Prostate gland (tissue), 2 donors: ENCODE measurements around the gene USP26. TPM values are rescaled to one million over a fixed set of nuclear protein-coding genes. Genes with fewer than 3 reads are reported as not detected.
"Not testable (repeated sequence)": the region's sequence is repeated elsewhere in the genome, so short reads cannot be mapped to it uniquely, and the experiment has no call there.

Experiments
- DNase-seq: peaks from one replicate; pipeline ENCODE4 v3.0.0-alpha.2; 2019; ENCODE audit warnings: low spot score
- H3K27ac ChIP-seq, 2 donors: fragments of 200-600 bp; sonication (generic); 2 replicates each; pipeline ENCODE4 v1.5.1; 2017 to 2019
- H3K27me3 ChIP-seq: fragments of 200-600 bp; sonication (generic); replicated peaks from 2 replicates; pipeline ENCODE4 v1.5.1; 2019; ENCODE audit not compliant: insufficient read depth
- H3K36me3 ChIP-seq, 2 donors: fragments of 200-600 bp; sonication (generic); 1 replicate in 1 of 2; 2 replicates in 1 of 2; pipeline versions ENCODE4 v1.5.1 to v1.8.1; 2017 to 2019
- H3K4me1 ChIP-seq: fragments of 200-600 bp; sonication (generic); replicated peaks from 2 replicates; pipeline ENCODE4 v1.5.1; 2019
- H3K4me3 ChIP-seq, 2 donors: fragments of 200-600 bp; sonication (generic); 2 replicates each; pipeline ENCODE4 v1.5.1; 2017 to 2019
- H3K9me3 ChIP-seq: fragments of 200-600 bp; sonication (generic); 2 replicates; pipeline ENCODE4 v1.5.1; 2017
- POLR2A ChIP-seq: fragments of 450-650 bp; IDR thresholded peaks from one replicate; pipeline ENCODE4 v1.6.1; 2016; ENCODE audit warnings: antibody characterized with exemption, mild to moderate bottlenecking
- POLR2AphosphoS5 ChIP-seq: sonication (generic); formaldehyde crosslinking; IDR thresholded peaks from one replicate; pipeline ENCODE4 v1.6.1; 2017; ENCODE audit warnings: antibody characterized with exemption
- WGBS: methylation state at CpG from one replicate; pipeline ENCODE4 v1.1.5; 2018; 5-methylcytosine and 5-hydroxymethylcytosine counted together
- intact Hi-C: fragments of 100-400 bp; cut with DNase I; formaldehyde crosslinking; loops from one replicate; pipeline ENCODE4 v1.14.2; 2022
- total RNA-seq, 2 donors: library from RNA; depleted of rRNA; stranded (reverse); fragments of >200 nt; gene quantifications; one replicate each; pipeline ENCODE4 v1.1.0, GENCODE V29; 2016
- TF ChIP-seq, protein P1 (sequence below), 4 experiments: fragments of 200-600 bp in 2 of 4; fragments of 450-650 bp in 2 of 4; sonication (generic) in 2 of 4; IDR thresholded peaks; 1 replicate in 3 of 4; 2 replicates in 1 of 4; pipeline ENCODE4 v1.5.1; 2016 to 2019; ENCODE audit warnings: antibody characterized with exemption in 4 of 4, mild to moderate bottlenecking in 2 of 4, moderate library complexity in 2 of 4

USP26 gene
- total RNA-seq, 2 donors from 2014 or later: 4.5 TPM; not detected in 1

DNA sequence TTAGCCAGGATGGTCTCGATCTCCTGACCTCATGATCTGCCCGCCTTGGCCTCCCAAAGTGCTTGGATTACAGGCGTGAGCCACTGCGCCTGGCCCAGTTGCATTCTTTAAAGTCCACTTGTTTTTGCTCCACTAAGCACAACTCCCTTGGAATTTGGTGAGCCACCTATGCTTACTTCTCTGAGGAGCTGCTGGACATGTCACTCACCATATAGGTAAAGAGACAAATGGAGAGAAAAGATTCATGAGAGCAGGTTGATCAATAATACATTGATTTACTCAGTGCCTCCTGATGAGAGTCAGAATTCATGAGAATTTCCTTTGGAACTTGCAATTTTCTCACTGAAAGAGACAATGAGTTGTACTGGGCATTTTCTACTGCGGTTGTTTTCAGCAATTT is 48.2 kb downstream of the USP26 start:
- intact Hi-C loops: no loop called here
- H3K27ac ChIP-seq: no peak overlapping the region
- no peaks in the 10 kb centered on the region for H3K27me3 ChIP-seq
- no peaks in the 10 kb centered on the region for H3K36me3 ChIP-seq
- no peak for DNase-seq
- H3K4me3 ChIP-seq: no peak overlapping the region
- no peaks in the 10 kb centered on the region for H3K4me1 ChIP-seq
- H3K9me3 ChIP-seq: no peaks in the 10 kb centered on the region
- 93% methylated on average over 5 of the region's 5 CpGs for WGBS
- no peak for TF ChIP-seq POLR2A
- TF ChIP-seq POLR2AphosphoS5: no peak
- TF ChIP-seq, protein P1, sequence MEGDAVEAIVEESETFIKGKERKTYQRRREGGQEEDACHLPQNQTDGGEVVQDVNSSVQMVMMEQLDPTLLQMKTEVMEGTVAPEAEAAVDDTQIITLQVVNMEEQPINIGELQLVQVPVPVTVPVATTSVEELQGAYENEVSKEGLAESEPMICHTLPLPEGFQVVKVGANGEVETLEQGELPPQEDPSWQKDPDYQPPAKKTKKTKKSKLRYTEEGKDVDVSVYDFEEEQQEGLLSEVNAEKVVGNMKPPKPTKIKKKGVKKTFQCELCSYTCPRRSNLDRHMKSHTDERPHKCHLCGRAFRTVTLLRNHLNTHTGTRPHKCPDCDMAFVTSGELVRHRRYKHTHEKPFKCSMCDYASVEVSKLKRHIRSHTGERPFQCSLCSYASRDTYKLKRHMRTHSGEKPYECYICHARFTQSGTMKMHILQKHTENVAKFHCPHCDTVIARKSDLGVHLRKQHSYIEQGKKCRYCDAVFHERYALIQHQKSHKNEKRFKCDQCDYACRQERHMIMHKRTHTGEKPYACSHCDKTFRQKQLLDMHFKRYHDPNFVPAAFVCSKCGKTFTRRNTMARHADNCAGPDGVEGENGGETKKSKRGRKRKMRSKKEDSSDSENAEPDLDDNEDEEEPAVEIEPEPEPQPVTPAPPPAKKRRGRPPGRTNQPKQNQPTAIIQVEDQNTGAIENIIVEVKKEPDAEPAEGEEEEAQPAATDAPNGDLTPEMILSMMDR (IDR thresholded peaks at IDR 0.05): no peak

DNA sequence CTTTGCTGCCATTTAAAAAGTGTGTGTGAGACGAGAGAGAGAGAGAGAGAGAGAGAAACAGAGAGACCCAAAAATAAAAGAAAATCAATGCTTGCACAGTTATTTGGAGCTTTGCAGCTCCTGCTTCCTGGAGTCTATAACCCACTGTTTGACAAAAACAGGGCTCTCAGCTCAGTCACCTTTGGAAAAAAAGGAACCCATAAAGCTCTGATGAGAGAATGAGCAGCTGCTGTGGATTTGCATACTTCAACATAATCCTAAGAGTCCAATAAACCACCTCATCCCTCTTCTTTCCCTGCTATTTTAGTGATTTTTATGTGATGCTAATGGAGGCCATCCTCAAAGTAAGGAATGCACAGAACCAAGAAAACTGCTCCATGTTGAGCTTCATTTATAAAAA is 50.3 kb downstream of the USP26 start:
- H3K36me3 ChIP-seq: no peaks in the 10 kb centered on the region
- no peak for DNase-seq
- WGBS: 88% methylated on average over 1 of the region's 1 CpG
- no peak overlapping the region for H3K27ac ChIP-seq
- H3K9me3 ChIP-seq: no peaks in the 10 kb centered on the region
- intact Hi-C loops: no loop called here
- no peak overlapping the region for H3K4me3 ChIP-seq
- H3K4me1 ChIP-seq: no peaks in the 10 kb centered on the region
- H3K27me3 ChIP-seq: no peaks in the 10 kb centered on the region
- no peak for TF ChIP-seq POLR2A
- TF ChIP-seq, protein P1 (IDR thresholded peaks at IDR 0.05): no peak
- TF ChIP-seq POLR2AphosphoS5: no peak

GRCh38 chrX:133045986-133046385 is 50.9 kb downstream of the USP26 start:
- DNase-seq: no peak
- no peak overlapping the region for H3K4me3 ChIP-seq
- intact Hi-C loops: no loop called here
- no peaks in the 10 kb centered on the region for H3K36me3 ChIP-seq
- H3K4me1 ChIP-seq: no peaks in the 10 kb centered on the region
- no peaks in the 10 kb centered on the region for H3K27me3 ChIP-seq
- WGBS: 59% methylated on average over 2 of the region's 2 CpGs
- TF ChIP-seq POLR2A: no peak
- TF ChIP-seq, protein P1 (IDR thresholded peaks at IDR 0.05): no peak
- TF ChIP-seq POLR2AphosphoS5: no peak
- no peak overlapping the region for H3K27ac ChIP-seq
- H3K9me3 ChIP-seq: no peaks in the 10 kb centered on the region

GRCh38 chrX:133044145-133044786 is 52.6 kb downstream of the USP26 start:
- WGBS: 97% methylated on average over 19 of the region's 28 CpGs
- not testable (repeated sequence) for H3K4me1 ChIP-seq

GRCh38 chrX:133042260-133042659 is 54.6 kb downstream of the USP26 start:
- no peak for DNase-seq
- TF ChIP-seq POLR2A (no peak), POLR2AphosphoS5 (no peak)
- TF ChIP-seq, protein P1 (IDR thresholded peaks at IDR 0.05): no peak
- Histone ChIP-seq H3K9me3 (no peaks in the 10 kb centered on the region), H3K4me1 (no peaks in the 10 kb centered on the region), H3K4me3 (no peak overlapping the region), H3K27me3 (no peaks in the 10 kb centered on the region), H3K36me3 (no peaks in the 10 kb centered on the region), H3K27ac (no peak overlapping the region)
- intact Hi-C loops: no loop called here
- 100% methylated on average over 1 of the region's 2 CpGs for WGBS

More at GRCh38 chrX:133044145-133044786, 52.6 kb downstream of the USP26 start:
- intact Hi-C loops, DNase-seq, H3K9me3 ChIP-seq, H3K36me3 ChIP-seq, H3K27me3 ChIP-seq, H3K27ac ChIP-seq, H3K4me3 ChIP-seq: not testable (repeated sequence)
